ENCODE results near the gene SART1. TPM values are rescaled to one million over a fixed set of nuclear protein-coding genes. Genes with fewer than 3 reads are reported as not detected.
A peak's percentile ranks its signal among the peaks of the same experiment; 100 is the strongest.

Gene SART1
- polyA plus RNA-seq, 2 donors, result 33.9 to 77.1 TPM

DNA sequence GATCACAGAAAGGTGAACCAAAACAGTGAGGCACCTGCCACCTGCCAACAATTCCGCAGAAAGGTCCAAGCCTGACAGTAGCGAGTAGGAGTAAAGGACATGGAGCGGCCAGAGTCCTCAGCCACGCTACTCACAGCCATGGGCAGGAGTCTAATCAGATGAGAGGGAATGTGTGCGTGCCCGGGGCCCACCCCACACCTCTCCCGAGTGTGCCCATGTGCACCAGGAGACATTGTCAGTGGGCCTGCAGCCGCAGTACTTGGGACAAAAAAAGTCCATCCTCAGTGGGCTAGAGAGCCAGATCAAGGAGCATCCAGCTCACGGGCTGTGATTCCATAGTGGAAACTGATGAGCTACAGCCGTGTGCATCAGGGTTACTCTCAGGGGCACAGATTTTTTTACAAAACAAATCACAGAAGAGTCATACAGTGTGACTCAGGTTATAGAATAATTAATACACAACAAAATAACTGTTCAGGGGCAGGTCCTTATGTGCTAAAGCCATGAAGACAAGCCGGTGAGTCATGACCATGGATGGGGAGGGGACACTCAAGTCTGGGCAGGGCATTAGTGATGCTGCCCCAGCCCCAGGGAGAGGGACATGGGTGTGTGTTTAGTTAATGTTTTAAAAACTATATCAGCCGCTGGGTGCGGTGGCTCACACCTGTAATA, 12.0 kb downstream of the SART1 start:
- Histone ChIP-seq H3K9me3 (ENCODE audit: control insufficient read depth in 2 of 2, insufficient read depth in 1 of 2, low read depth in 1 of 2, low read length in 1 of 2) (no peaks in the 10 kb centered on the region), H3K27ac (ENCODE audit: low read depth in 2 of 2, low read length in 1 of 2) (peak overlapping the region in 1 of 2 donors; percentile 47), H3K4me3 (ENCODE audit: low read depth in 1 of 2, low read length in 2 of 2) (no peak overlapping the region), H3K36me3 (ENCODE audit: control insufficient read depth in 2 of 2, insufficient read depth in 2 of 2, low read length in 1 of 2) (peaks cover 0 to 38% of the 10 kb centered on the region in 2 donors), H3K4me1 (ENCODE audit: control insufficient read depth in 2 of 2, insufficient read depth in 2 of 2, low read length in 1 of 2) (peaks cover 0 to 3% of the 10 kb centered on the region in 2 donors), H3K27me3 (ENCODE audit: control insufficient read depth in 1 of 2, insufficient read depth in 2 of 2, low read length in 2 of 2) (no peaks in the 10 kb centered on the region)
- WGBS, 2 donors, result 83 to 88% methylated on average over 13 of the region's 13 CpGs

DNA sequence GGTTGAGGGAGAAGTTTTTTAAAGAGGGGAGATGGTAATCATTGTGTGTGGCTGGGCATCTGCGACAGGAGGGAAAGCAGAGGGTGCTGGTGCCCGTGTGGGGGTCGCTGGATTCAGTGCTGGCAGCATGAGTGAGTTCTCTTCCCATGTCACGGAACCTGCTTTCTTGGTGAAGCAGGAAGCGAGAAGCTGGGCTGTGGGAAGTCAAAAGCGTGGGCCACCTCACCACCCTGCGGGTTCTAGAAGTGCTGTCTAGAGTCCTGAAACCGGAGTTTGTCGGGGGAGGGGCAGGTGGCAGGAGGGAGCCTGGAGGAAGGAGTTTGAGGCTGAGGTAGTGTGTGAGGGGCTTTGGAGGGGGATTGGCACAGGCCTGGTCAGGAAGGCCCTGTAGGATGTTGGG, 14.2 kb downstream of the SART1 start:
- H3K36me3 ChIP-seq (ENCODE audit: control insufficient read depth in 2 of 2, insufficient read depth in 2 of 2, low read length in 1 of 2), result peaks cover 0 to 36% of the 10 kb centered on the region in 2 donors
- WGBS, 2 donors, result 92 to 98% methylated on average over 9 of the region's 9 CpGs

DNA sequence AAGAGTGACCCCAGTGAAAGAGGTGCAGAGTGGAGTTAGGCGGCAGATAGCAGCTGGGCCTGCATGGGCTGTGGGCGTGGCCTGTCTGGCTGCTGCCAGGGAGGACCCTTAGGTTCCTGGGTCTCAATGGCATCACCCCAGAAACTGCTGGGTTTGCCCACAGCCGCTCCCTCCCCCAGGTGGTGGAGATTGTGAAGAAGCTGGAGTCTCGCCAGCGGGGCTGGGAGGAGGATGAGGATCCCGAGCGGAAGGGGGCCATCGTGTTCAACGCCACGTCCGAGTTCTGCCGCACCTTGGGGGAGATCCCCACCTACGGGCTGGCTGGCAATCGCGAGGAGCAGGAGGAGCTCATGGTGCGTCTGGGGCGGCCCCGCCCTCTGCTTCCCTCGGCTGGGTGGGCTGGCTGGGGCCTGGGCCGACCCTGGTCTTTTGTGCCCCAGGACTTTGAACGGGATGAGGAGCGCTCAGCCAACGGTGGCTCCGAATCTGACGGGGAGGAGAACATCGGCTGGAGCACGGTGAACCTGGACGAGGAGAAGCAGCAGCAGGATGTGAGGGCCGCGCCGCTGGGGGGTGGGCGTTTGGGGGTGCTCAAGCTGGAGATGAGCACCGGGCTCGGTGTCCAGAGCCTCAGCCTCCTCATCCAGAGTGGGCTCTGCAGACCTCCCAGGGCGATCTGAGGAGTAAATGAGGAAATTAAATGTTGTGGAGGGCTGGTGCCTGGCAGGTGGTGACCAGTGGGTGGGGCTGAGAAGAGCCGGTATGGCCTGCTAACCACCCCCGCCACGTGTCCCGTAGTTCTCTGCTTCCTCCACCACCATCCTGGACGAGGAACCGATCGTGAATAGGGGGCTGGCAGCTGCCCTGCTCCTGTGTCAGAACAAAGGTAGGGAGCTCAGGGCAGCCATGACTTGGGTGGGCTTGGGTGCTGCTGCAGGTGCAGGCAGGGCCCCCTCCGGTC, 15.0 kb downstream of the SART1 start:
- Histone ChIP-seq H3K27me3 (ENCODE audit: control insufficient read depth in 1 of 2, insufficient read depth in 2 of 2, low read length in 2 of 2) (no peaks in the 10 kb centered on the region), H3K4me1 (ENCODE audit: control insufficient read depth in 2 of 2, insufficient read depth in 2 of 2, low read length in 1 of 2) (no peaks in the 10 kb centered on the region), H3K27ac (ENCODE audit: low read depth in 2 of 2, low read length in 1 of 2) (peak overlapping the region in 1 of 2 donors; percentile 44), H3K4me3 (ENCODE audit: low read depth in 1 of 2, low read length in 2 of 2) (no peak overlapping the region), H3K36me3 (ENCODE audit: control insufficient read depth in 2 of 2, insufficient read depth in 2 of 2, low read length in 1 of 2) (peaks cover 0 to 36% of the 10 kb centered on the region in 2 donors), H3K9me3 (ENCODE audit: control insufficient read depth in 2 of 2, insufficient read depth in 1 of 2, low read depth in 1 of 2, low read length in 1 of 2) (no peaks in the 10 kb centered on the region)
- 85% methylated on average over 43 of the region's 43 CpGs for WGBS, 2 donors

More for the DNA sequence above, 14.2 kb downstream of the SART1 start:
- Histone ChIP-seq H3K9me3 (ENCODE audit: control insufficient read depth in 2 of 2, insufficient read depth in 1 of 2, low read depth in 1 of 2, low read length in 1 of 2) (no peaks in the 10 kb centered on the region), H3K4me3 (ENCODE audit: low read depth in 1 of 2, low read length in 2 of 2) (no peak overlapping the region), H3K27me3 (ENCODE audit: control insufficient read depth in 1 of 2, insufficient read depth in 2 of 2, low read length in 2 of 2) (no peaks in the 10 kb centered on the region), H3K4me1 (ENCODE audit: control insufficient read depth in 2 of 2, insufficient read depth in 2 of 2, low read length in 1 of 2) (no peaks in the 10 kb centered on the region), H3K27ac (ENCODE audit: low read depth in 2 of 2, low read length in 1 of 2) (no peak overlapping the region)

DNA sequence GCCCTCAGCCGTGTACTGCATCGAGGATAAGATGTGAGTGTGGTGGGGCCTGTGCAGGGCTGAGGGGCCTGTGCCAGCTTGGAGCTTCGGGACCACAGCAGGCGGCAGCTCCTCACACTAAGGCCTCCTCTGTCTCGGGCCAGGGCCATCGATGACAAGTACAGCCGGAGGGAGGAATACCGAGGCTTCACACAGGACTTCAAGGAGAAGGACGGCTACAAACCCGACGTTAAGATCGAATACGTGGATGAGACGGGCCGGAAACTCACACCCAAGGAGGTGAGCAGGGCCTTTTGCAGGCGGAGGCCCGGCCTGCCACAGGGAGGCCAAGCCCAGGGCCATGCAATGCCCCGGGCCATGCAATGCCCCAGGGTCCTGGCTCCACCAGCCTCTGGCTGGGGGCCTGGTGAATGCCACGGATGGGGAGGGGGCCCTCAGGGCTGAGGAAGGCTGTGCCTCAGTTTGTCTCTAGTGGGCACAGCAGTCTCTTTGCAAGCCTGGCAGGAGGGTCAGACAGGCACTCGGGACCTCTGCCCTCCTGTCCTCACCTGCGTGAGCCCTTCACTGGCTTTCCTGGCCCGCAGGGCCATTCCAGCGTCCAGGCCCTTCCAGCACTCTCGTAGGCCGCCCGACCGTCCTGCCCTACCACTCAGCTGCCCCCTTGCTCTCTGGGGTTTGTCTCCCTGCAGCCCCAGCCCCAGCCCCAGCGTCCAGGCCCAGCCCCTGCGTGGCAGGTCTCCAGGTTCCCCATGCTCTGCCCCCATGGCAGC, 16.3 kb downstream of the SART1 start:
- Histone ChIP-seq H3K36me3 (ENCODE audit: control insufficient read depth in 2 of 2, insufficient read depth in 2 of 2, low read length in 1 of 2) (peaks cover 0 to 36% of the 10 kb centered on the region in 2 donors), H3K27ac (ENCODE audit: low read depth in 2 of 2, low read length in 1 of 2) (no peak overlapping the region), H3K27me3 (ENCODE audit: control insufficient read depth in 1 of 2, insufficient read depth in 2 of 2, low read length in 2 of 2) (no peaks in the 10 kb centered on the region), H3K4me1 (ENCODE audit: control insufficient read depth in 2 of 2, insufficient read depth in 2 of 2, low read length in 1 of 2) (no peaks in the 10 kb centered on the region), H3K9me3 (ENCODE audit: control insufficient read depth in 2 of 2, insufficient read depth in 1 of 2, low read depth in 1 of 2, low read length in 1 of 2) (no peaks in the 10 kb centered on the region), H3K4me3 (ENCODE audit: low read depth in 1 of 2, low read length in 2 of 2) (no peak overlapping the region)
- WGBS, 2 donors, result 84 to 94% methylated on average over 27 to 29 of the region's 29 CpGs

DNA sequence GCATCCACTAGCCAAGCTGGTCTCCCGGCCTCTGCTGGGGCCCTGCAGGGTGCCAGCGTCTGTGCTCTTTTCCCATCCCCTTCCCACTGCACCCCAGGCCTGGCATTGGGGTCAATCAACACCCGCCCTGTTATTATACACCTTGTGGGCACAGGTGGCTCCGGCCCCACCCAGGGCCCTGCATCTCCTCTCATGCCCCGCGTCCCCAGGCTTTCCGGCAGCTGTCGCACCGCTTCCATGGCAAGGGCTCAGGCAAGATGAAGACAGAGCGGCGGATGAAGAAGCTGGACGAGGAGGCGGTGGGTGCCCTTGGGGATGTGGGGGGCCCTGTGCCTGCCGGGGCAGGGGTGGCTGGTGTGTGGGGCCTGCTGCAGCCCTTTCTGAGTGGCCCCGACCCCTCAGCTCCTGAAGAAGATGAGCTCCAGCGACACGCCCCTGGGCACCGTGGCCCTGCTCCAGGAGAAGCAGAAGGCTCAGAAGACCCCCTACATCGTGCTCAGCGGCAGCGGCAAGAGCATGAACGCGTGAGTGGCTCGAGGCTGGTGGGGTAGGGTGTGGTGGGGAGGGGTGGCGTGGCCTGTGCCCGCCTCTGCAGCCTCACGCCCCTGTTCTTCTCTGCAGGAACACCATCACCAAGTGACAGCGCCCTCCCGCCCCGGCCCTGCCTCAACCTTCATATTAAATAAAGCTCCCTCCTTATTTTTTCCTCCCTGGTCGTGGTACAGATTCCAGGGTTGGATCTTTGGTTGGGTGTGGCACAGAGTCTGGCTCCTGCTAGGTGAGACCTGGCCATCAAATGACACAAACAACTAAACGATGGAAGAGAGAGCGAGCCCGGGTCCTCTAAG, 17.1 kb downstream of the SART1 start:
- H3K4me3 ChIP-seq (ENCODE audit: low read depth in 1 of 2, low read length in 2 of 2), result no peak overlapping the region
- 89 to 90% methylated on average over 28 to 34 of the region's 34 CpGs for WGBS, 2 donors
- no peaks in the 10 kb centered on the region for H3K9me3 ChIP-seq (ENCODE audit: control insufficient read depth in 2 of 2, insufficient read depth in 1 of 2, low read depth in 1 of 2, low read length in 1 of 2)
- H3K36me3 ChIP-seq (ENCODE audit: control insufficient read depth in 2 of 2, insufficient read depth in 2 of 2, low read length in 1 of 2), result peaks cover 0 to 36% of the 10 kb centered on the region in 2 donors
- no peak overlapping the region for H3K27ac ChIP-seq (ENCODE audit: low read depth in 2 of 2, low read length in 1 of 2)
- H3K4me1 ChIP-seq (ENCODE audit: control insufficient read depth in 2 of 2, insufficient read depth in 2 of 2, low read length in 1 of 2), result no peaks in the 10 kb centered on the region
- H3K27me3 ChIP-seq (ENCODE audit: control insufficient read depth in 1 of 2, insufficient read depth in 2 of 2, low read length in 2 of 2), result no peaks in the 10 kb centered on the region

DNA sequence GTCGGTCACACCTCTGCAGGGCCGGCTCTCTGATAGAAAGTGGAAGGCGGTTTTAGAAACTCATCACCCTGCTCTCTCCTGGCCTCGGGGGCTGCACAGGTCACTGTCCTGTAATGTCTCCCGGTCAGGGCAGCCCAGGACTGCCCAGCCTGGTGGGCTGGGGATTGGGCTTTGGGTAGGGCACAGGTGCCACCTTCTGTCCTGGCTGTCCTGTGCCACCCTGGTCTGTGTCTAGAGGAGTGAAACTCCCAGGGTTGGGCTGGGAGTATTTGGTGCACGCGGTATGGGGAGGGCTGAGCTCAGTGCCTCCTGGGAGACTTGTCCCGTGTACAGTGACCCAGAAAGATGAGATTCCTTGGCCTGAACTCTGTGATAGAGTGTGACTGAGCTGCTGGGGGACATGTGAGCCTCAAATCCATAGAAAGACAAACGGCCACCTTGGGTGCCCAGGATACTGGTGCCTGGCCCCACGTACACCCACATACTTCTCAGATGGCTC, 17.8 kb downstream of the SART1 start:
- WGBS, 2 donors, result 82 to 86% methylated on average over 10 of the region's 10 CpGs
- Histone ChIP-seq H3K27ac (ENCODE audit: low read depth in 2 of 2, low read length in 1 of 2) (no peak overlapping the region), H3K27me3 (ENCODE audit: control insufficient read depth in 1 of 2, insufficient read depth in 2 of 2, low read length in 2 of 2) (no peaks in the 10 kb centered on the region), H3K36me3 (ENCODE audit: control insufficient read depth in 2 of 2, insufficient read depth in 2 of 2, low read length in 1 of 2) (peaks cover 0 to 36% of the 10 kb centered on the region in 2 donors), H3K9me3 (ENCODE audit: control insufficient read depth in 2 of 2, insufficient read depth in 1 of 2, low read depth in 1 of 2, low read length in 1 of 2) (no peaks in the 10 kb centered on the region), H3K4me3 (ENCODE audit: low read depth in 1 of 2, low read length in 2 of 2) (no peak overlapping the region), H3K4me1 (ENCODE audit: control insufficient read depth in 2 of 2, insufficient read depth in 2 of 2, low read length in 1 of 2) (no peaks in the 10 kb centered on the region)

DNA sequence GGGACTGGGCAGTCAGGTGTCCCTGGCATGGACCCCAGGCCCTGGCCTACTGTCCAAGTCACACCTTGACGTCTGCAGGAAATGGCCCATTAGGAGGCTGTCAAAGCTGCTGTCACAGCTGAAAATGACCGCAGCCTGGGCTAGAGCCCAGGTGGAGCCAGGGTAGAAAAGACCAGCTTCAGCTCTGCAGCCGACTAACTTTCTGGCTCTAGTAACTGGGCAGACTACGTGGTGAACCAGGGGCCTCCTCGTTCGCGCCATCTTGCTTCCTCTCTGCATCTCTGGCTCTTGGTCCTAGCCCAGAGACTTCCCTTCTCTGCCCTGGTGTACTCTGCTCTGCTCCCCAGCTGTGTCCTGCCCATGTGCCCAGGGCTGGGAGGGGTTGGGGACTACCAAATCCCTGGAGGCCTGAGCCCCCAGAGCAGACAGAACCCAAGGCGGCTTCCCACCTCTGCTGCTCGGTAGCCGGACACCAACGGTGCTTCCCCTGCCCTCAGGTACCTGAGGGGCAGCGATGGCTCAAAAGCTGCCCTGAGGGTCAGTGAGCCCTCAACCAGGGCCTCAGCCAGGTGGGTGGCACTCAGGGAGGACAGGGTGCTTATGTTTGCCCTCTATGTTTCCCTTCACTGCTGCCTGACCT, 19.7 kb downstream of the SART1 start:
- WGBS, 2 donors, result 73 to 80% methylated on average over 12 of the region's 12 CpGs

DNA sequence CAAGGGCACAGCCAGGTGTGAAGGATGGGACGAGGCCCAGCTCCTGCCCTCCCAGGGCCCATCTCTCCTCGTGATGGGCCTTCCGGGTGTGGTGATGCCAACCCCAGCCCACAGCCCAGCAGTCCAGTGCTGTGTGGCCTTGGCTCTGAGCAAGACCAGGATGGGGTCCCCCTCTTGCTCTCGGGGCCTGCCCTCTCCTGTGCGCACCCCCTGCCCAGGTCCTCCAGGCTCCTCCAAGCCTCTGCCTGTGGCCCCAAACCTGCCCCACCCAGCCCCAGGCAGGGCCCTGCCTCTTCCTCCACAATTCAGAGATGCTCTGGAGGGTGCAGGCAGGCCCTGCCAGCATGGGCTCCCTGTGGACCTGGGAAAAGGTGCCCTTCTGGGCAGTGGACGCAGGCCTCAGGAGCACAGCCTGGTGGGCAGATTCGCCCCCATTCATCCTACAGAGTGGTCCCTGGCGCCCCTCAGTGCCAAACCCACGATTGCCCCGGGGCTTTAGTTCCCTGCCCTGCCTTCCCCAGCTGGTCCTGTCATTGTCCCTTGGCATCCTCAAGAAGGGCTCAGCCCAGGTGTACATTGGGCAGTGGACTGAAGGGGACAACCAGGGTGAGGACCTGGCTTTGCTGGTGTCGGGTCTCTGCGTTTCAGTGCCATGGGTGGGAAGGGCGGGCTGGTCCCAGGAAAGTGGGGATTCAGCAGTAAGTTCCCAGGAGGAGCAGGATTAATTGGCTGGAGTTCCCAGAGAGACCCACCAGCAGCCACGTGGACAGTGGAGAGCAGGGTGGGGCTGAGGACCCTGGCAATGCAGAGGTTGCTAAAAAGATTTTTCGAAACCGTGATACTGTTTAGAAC, 20.7 kb downstream of the SART1 start:
- H3K4me1 ChIP-seq (ENCODE audit: control insufficient read depth in 2 of 2, insufficient read depth in 2 of 2, low read length in 1 of 2), result no peaks in the 10 kb centered on the region
- no peak overlapping the region for H3K27ac ChIP-seq (ENCODE audit: low read depth in 2 of 2, low read length in 1 of 2)
- H3K4me3 ChIP-seq (ENCODE audit: low read depth in 1 of 2, low read length in 2 of 2), result no peak overlapping the region
- 69 to 74% methylated on average over 16 of the region's 16 CpGs for WGBS, 2 donors
- no peaks in the 10 kb centered on the region for H3K9me3 ChIP-seq (ENCODE audit: control insufficient read depth in 2 of 2, insufficient read depth in 1 of 2, low read depth in 1 of 2, low read length in 1 of 2)
- peaks cover 0 to 22% of the 10 kb centered on the region in 2 donors for H3K36me3 ChIP-seq (ENCODE audit: control insufficient read depth in 2 of 2, insufficient read depth in 2 of 2, low read length in 1 of 2)
- H3K27me3 ChIP-seq (ENCODE audit: control insufficient read depth in 1 of 2, insufficient read depth in 2 of 2, low read length in 2 of 2), result no peaks in the 10 kb centered on the region

More for the DNA sequence above, 19.7 kb downstream of the SART1 start:
- Histone ChIP-seq H3K36me3 (ENCODE audit: control insufficient read depth in 2 of 2, insufficient read depth in 2 of 2, low read length in 1 of 2) (peaks cover 0 to 32% of the 10 kb centered on the region in 2 donors), H3K27me3 (ENCODE audit: control insufficient read depth in 1 of 2, insufficient read depth in 2 of 2, low read length in 2 of 2) (no peaks in the 10 kb centered on the region), H3K9me3 (ENCODE audit: control insufficient read depth in 2 of 2, insufficient read depth in 1 of 2, low read depth in 1 of 2, low read length in 1 of 2) (no peaks in the 10 kb centered on the region), H3K4me3 (ENCODE audit: low read depth in 1 of 2, low read length in 2 of 2) (no peak overlapping the region), H3K27ac (ENCODE audit: low read depth in 2 of 2, low read length in 1 of 2) (no peak overlapping the region), H3K4me1 (ENCODE audit: control insufficient read depth in 2 of 2, insufficient read depth in 2 of 2, low read length in 1 of 2) (no peaks in the 10 kb centered on the region)
